Fibroblast of skin of back (primary cell): ENCODE measurements around the gene FCER2.

ENCODE experiments used
- DNase-seq: peaks from one replicate; pipeline ENCODE4 v3.0.0-alpha.2; 2013

The FCER2 gene

DNA sequence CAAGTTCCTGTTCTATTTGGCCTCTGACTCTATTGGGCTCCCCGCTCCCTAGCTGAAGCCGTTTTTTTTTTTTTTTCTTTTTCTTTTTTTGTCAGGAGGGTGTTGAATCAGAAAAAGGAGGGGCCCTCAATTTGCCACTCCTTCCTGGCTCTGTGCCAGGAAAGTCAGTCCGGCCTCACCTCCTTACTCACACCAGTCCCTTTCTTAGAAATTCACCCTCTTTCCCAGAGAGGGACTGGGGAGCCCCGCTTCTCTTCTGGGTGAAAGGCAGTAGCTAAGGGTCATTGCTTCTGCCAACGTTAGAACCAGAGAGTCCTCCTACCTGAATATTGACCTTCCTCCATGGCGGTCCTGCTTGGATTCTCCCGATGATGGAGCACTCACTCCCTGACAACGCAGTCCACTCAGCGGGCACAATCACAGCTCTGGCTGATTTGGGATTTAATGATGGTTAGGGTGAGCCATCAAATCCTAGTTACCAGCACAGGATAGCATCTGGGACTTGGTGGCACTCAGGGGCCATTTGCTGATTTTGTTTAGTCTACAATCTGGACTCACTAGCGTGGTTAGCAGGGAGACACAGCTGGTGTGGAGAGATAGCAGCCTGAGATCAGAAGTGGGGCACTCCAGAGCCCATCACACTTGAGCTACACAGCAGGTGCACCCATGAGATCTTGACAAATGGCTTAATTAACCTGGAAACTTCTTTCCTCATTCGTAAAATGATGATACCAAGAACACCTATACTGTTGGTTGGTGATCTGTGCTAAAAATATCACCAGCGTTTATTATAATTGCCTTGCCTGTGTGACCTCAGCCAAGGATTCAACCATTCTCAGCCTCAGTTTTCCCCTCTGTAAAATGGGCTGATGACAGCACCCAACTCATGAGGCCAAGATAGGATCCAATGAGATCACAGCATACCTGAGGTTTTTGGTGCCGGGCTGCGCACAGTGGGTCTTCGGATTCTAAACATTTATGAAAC lies 2.2 kb downstream of the FCER2 start:
- no peak for DNase-seq

DNA sequence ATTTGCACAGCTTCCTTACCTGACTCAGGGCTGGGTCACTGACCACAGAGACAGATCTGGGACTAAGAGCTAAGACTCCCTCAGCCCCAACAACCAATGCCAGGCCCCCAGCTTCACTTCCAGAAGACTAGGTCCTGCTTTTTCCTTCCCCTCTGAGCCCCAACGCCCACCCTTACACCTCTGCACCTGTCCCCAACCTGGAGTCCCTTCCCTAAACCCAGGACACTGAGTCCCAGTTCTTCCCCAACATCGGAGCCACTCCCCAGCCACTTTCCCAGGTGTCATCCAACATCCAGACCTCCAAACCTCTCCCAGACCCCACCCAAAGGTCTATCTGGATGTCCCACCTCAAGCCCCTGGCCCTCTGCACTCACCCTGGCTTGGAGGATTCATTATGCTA lies 2.9 kb downstream of the FCER2 start:
- DNase-seq: no peak

DNA sequence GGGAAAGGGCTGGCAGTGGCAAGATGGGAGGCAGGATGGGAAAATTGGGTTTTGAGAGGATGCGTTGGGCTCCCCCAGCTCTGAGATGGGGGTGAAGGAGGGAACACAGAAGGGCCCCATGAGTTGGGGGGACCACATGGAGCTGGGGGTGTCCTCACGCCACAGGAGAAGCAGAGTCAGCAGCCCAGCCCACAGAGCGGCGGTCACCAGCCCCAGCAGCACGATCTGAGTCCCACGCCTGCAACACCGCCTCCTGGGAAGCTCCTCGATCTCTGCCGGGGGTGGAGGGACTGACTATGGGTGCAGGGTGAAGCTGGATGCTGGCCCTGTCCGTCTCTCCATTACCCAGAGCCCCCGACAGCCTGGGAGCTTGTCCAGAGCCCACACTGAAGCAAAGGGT lies 3.3 kb downstream of the FCER2 start:
- DNase-seq: no peak

DNA sequence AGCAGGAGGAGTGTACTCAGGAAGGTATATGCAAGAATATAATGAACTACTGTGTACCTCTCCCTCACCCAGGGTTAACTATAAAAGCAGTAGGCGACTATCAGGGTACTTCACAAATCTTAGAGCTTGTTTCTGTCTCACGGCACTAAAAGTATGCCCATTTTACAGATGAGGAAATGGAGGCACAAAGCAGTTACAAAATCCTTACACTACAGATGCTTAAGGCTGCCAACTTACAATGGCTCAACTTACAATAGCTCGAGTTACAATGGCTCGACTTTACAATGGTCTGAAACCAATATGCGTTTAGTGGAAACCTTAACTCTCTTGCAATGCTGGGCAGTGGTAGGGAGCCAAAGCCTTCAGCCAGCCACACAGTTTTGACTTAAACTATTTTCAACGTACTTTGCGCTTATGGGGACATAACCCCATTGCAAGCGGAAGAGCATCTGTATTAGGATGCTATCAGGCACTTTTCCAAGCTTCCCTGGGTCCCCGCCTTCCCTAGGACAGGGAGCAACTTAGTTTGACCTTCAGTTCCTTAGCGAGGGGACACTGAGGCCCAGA lies 4.1 kb downstream of the FCER2 start:
- DNase-seq: no peak

DNA sequence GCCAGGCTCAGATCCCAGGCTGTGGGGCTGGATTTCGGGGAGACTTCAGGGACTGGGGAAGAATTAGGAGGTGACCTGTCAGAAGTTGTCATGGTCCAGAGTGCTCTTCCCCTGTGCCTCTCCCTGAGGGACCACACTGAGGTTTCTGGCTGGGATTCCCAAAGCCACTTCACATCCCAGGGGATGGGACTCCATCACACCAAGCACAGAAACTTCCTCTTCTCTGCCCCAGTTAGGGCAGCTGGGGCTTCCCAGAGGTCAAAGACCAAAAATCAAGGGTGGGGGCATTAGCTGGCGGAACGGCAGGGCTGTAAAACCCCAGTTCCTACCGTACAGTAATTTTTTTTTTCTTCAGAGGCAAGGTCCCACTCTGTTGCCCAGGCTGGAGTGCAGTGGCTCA lies 7.4 kb downstream of the FCER2 start:
- no peak for DNase-seq

DNA sequence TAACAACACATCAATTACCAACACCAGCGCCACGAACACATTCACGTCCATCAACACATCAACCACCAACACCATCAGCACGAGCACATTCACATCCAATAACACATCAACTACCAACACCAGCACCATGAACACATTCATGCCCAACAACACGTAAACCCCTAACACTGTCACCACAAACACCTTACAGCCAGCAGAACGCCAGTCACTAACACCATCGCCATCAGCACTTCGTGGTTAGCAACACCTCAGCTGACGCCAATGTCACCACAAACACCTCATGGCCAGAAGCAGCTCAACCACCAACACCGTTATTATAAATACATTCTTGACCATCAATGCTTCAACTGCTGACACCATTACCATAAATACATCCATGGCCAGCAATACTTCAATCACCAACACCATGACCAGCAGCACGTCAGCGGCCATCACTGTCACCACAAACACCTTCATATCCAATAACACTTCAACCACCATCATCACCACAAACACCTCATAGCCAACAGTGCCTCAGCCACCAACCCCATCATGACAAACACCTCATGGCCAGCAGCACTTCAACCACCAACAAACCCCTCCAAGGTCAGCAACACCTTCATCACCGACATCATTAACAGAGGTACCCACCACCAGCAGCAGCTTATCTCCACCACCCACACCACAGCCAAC lies 9.4 kb downstream of the FCER2 start:
- DNase-seq: no peak

DNA sequence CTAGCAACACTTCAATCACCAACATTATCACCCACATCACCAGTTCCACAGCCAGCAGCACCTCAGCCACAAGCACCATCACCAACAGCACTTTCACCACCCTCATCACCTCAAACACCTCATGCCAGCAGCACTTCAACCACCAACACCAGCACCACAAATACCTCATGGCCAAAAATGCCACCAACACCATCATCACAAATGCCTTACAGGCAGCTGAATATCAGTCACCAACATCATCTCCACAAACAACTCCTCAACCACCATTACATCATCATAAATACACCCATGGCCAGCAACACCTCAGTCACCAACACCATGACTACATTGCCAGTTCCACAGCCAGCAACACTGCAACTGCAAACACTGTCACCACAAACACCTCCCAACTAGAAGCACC lies 10.4 kb downstream of the FCER2 start:
- no peak for DNase-seq

DNA sequence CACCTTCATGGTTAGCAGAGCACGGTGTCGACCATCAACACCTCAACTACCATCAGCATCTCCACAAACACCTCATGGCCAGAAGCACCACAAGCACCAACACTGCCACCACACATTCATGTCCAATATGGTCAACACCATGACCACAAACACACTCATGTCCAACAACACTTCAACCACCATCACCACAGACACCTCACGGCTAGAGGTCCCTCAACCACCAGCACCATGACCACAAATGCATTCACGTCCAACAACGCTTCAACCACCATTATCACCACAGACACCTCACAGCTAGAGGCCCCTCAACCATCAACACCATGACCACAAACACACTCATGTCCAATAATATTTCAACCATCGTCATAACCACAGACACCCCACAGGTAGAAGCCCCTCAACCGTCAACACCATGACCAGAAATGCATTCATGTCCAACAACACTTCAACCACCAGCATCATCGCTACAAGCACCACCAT lies 11.1 kb downstream of the FCER2 start:
- no peak for DNase-seq

DNA sequence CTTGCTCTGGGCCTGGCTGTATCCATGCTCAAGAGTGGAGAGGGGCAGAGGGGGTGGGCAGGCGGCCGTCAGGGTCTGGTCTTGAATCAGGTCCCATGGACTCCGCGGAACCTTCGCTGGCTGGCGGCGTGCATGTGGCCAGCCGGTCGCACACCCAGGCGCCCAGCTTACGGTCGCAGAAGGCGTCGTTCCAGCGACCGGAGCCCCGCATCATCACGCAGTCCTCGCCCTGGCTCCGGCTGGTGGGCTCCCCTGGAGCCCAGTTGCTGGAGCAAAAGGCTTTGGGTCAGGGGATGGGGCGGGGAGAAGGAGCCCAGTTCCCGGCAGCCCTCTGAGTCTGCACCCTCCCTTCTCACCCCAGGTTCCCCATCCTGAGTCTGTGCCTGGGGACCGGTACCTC lies 12.8 kb downstream of the FCER2 start:
- DNase-seq: no peak

DNA sequence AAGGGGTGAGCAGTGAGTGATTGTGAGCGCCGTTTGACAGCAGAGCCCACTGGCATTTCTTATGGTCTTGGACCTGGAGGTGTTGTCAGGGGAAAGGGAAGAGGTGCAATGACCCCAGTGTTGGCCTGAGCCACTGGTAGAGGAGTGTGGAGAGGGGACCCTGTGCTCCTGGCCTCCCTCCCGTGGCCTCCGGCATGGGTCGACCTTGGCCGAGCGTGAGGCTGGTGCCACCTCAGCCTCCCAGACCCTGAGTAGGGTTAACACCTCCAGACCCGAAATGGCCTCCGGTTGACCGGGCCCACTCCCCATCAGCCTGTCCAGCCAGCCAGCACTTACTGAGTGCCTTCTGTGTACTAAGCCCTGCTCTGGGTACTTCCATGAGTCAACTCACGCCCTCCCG lies 14.8 kb downstream of the FCER2 start:
- DNase-seq: no peak

DNA sequence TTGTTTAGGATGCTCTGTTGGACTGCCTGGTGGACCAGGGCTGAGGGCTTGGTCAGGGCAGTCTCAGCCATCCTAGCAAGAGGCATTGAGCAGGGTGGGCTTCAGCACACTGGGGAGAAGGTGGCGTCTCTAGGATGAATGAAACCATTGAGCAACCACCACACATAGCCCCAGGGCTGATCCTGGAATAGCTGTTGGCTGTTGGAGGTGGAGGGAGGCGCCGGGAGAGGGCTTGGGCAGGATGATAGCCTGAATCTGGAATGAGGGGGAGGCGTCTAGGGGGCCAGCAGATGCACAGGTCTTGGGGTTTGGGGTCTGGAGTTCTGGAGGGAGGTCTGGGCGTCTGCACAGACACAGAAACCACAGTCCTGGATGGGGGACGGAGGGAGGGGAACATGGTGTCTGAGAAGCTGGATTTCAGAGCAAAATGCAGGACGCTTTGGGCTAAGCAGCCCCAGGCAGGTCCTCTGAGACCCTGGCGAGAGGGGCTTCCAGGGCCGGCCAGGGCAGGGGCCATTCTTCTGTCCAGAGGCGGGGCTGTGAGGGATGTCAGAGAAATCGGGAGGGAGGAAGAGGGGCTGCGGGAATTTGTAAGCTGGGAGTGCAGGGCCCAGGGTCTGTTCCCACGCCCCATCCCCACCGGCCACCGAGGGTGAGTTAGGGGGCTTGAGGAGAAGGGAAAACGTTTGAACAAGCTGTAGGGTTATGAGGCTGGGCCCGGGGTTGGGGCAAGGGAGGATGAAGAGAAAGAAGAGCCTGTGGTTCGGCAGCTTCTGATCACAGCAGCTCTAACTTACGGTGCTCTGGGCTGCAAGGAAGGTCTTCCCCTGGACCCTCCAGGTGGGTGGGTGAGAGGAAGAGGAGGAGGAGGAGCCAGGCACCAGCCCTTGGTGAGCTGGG lies 16.1 kb downstream of the FCER2 start:
- DNase-seq: no peak

DNA sequence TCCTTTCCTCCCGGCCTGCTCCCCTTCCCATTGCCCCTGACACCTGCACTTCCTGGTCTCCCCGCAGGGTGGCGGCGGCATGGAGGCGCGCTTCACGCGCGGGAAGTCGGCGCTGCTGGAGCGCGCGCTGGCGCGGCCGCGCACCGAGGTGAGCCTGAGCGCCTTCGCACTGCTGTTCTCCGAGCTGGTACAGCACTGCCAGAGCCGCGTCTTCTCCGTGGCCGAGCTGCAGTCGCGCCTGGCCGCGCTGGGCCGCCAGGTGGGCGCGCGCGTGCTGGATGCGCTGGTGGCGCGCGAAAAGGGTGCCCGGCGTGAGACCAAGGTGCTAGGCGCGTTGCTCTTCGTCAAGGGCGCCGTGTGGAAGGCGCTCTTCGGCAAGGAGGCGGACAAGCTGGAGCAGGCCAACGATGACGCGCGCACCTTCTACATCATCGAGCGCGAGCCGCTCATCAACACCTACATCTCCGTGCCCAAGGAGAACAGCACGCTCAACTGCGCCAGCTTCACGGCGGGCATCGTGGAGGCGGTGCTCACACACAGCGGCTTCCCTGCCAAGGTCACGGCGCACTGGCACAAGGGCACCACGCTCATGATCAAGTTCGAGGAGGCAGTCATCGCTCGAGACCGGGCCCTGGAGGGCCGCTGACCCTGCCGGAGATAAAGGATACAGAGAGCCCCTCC lies 19.6 kb downstream of the FCER2 start:
- no peak for DNase-seq

DNA sequence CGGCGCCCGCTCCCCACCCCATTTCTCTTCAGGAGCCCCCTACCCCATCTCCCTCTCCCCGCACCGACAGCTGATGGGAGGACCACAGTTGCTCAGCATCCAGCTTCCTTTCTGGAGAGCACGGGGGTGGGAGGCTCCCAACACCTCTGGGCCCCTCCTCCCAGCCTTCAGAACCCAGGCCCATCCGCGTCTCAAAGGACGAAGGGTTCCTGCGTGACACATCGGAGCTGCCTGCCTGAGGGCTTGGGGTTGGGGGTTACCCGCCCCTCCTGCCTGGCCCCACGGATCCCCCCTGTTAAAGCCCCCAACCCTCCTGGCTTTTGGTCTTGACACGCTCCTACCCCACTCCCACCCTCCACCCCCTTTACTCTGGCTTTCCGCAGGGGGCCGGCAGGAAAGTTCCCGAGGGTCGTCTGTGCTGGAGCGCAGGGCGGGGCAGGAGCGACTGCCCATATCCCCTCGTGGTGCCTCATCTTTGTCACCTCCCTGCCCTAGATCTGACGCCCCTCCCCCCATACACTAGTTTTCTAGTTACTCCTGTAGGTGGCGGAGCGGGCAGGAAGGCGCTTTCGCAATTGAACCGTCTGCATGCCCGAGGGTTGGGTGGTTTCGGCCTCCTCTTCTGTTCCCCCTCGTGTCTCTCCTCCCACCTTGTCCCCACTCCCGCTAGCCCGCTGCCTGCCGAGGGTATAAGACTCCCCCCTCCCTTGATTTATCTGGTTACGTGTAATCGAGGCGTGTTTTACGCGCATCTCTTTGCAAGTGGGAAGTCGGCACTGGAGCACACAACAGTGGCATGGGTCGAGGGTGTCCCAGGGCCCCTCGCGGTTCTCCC lies 20.4 kb downstream of the FCER2 start:
- DNase-seq: peak; percentile 81

DNA sequence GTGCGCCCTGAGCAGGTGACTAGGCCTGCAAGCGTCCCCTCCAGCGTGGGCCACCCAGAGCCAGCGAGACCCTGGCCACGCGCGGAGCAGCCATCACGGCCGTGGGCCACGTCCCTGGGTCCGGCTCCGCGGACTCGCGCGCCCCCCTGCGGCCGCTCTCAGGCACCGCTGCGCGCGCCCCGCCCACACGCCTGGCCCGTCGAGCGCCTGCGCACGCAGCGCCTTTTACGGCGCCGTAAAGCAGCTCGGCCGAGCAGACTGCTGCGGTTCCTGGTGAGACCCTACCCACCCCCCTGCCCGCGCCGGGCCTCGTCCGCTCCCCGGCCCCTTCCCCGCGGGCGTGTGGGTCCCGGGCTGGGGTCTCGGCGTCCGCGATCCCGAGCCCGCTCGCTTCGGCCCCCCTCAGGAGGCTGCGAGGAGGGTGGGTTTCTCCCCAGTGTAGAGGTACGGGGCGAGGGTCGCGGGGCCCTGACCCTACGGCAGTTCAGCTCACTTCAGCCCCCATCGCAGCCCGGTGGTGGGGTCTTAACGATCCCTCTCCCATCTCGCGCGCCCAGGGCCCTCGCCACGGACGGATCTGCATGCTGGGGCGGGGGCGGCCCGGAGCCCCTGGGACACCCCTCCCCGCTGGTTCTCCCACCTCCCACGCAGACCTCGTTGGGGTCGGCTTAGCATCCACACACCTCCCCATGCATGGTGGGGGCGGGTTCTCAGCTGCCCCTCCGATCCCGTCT lies 21.2 kb downstream of the FCER2 start, which contains the start of gene TRAPPC5:
Gene TRAPPC5, plus strand, starts transcription at position 228 of the 734 bp plus-strand sequence. CDS start 1,421 bp downstream, outside the sequence.
- peak; percentile 79 for DNase-seq

DNA sequence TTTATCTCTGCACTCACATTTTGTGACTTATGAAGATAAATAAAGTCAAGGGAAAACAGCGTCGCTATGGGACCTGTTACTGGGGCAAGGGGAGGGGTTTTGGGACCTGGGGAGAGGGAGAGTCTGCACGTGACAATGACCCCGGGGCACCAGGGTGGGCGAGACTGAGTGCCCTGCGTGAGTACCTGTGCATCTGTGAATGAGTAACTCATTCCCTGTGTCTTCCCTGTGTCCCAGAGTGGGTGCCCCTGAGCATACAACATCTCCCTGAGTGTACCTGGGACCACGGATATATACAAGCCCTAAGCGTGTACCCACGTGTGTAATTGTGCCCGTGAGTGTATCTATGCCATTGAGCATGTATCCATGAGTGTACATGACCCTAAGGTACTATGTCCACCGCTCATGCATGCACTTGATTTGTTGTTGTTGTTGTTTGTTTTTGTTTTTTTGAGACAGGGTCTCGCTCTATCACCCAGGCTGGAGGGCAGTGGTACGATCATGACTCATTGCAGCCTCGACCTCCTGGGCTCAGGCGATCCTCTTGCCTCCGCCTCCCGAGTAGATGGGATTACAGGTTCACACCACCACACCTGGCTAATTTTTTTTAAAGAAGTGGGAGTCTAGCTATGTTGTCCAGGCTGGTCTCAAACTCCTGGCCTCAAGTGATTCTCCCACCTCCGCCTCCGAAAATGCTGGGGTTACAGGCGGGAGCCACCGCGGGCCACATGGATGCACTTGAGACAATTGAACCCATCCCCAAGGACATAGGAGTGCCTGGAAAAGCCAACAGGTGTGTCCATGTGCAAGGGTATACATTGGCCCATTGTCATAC lies 21.9 kb downstream of the FCER2 start:
- DNase-seq: no peak

DNA sequence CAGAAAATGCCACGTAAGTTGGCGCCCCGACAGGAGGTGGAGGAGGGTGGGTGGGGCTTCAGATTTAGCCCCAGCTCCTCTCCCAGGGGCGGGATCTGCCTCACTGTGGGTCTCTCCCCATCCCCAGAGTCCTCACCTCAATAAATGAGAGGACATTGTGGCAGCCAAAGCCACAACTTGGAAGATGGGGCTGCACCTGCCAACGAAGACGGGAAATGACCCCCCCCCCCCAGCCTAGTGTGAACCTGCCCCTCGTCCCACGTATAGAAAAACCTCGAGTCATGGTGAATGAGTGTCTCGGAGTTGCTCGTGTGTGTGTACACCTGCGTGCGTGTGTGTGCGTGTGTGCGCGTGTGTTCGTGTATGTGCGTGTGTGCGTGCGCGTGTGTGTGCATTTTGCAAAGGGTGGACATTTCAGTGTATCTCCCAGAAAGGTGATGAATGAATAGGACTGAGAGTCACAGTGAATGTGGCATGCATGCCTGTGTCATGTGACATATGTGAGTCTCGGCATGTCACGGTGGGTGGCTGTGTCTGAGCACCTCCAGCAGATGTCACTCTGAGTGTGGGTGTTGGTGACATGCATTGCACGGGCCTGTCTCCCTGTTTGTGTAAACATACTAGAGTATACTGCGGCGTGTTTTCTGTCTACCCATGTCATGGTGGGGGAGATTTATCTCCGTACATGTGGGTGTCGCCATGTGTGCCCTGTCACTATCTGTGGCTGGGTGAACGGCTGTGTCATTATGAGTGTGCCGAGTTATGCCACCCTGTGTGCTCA lies 22.8 kb downstream of the FCER2 start:
- DNase-seq: no peak

DNA sequence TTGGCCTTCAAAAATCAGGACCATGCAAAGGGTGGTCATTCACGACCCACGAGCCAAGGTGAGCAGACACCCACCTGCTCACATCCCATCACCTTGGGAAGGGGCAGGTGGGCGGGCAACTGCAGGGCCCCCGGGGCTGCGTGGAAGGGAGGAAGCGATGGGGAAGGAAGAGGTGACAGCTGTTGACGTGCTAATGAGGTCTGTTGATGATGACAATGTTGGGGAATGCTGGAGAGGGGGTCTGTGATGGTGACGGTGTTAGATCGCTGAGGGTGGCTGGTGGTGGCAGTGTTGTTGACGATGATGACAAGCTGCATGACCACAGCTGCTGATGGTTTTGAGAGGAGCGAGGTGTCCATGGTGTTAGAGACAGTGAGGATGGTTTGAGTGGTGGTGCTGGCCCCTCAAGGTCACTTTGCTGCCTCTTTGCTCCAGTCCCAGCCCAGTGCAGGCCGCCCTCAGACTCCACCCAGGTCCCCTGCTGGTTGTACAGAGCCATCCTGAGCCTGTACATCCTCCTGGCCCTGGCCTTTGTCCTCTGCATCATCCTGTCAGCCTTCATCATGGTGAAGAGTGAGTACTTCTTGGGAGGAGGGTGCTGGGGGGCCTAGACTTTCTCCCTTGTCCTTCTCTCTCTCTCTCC lies 24.1 kb downstream of the FCER2 start:
- no peak for DNase-seq

DNA sequence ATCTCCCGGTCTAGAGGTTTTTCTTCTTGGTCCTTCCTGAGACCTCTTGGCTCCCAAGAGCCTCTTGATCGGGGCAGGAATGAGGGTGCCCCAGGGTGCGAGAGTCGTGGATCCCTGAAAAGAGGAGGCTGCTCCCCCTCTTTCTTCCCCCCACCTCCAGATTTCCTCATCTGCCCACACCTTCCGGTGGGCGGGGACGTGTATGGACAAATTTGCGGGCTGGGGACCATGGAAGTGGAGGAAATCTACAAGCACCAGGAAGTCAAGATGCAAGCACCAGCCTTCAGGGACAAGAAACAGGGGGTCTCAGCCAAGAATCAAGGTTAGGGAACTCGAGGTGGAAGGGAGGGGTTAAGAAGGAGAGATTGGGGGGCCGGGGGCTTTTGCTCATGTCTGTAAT lies 25.1 kb downstream of the FCER2 start, which contains the start of gene MCEMP1:
Gene MCEMP1, plus strand, starts transcription at position 237 of the 400 bp plus-strand sequence. Its CDS starts 31 bp downstream, at position 268.
- no peak for DNase-seq
